GM18907 (cell line): ENCODE results near the gene MRPL48.
"Not testable (repeated sequence)": the region's sequence is repeated elsewhere in the genome, so short reads cannot be mapped to it uniquely, and the experiment has no call there.

ENCODE experiments used
- ATAC-seq: cut with Tn5 transposase; IDR thresholded peaks from one replicate; pipeline ENCODE4 v1.9.1; 2021; ENCODE audit warnings: mild to moderate bottlenecking, moderate library complexity; ENCODE audit not compliant: unreplicated experiment

MRPL48 gene

GRCh38 chr11:73770811-73771210 is 16.9 kb upstream of the MRPL48 start:
- not testable (repeated sequence) for ATAC-seq

- ATAC-seq, result peak; percentile 98
Observed at GRCh38 chr11:73779084-73779902, 8.4 kb upstream of the MRPL48 start.

- ATAC-seq, result no peak
Observed at GRCh38 chr11:73781303-73781702, 6.4 kb upstream of the MRPL48 start.

DNA sequence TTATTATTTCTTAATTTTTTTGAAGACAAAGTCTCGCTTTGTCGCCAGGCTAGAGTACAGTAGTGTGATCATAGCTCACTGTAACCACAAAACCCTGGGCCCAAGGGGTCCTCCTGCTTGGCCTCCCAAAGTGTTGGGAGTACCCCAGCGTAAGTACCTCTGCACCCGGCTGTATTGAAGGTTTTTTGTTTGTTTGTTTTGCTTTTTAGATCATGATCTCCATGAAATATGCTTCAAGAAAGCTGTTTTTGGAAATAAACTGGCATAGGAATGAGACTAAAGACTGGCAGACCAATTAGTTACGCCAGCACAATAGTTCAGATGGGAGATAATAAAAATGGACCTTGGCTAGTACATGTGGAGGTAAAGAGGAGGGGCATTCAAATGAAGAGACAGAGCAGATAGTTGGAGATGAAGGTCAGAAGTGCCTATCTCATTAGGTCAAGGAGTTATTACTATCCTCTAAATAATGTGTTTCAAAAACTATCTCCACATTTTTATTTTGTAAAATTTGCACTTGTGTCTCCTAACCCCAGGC is 4.1 kb upstream of the MRPL48 start:
- ATAC-seq, result no peak

DNA sequence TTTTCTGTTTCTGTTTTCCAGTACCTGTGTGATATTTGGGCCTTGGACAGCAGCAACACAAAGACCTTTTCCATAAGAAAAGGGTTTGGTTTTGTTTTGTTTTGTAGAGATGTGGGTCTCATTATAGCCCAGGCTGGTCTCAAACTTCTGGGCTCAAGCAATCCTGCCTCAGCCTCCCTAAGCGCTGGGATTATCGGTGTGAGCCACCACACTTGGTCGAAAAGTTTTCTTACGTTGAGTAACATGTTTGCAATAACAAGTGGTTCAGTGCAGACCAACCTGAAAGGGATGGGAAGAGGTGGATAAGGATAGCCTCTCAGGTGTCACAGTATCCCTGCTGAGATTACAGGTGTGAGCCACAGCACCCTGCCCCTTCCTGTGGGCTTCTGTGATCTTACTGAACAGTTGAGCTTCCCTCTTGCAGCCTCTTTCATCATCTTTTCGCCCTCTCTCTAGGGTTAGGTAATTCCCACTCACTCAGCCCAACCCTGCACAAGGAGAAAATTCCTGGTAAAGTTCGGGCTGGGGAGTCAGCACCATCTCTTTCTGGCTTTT is 3.5 kb upstream of the MRPL48 start:
- no peak for ATAC-seq

GRCh38 chr11:73784734-73785133 is 2.9 kb upstream of the MRPL48 start:
- no peak for ATAC-seq

- not testable (repeated sequence) for ATAC-seq
Observed at GRCh38 chr11:73785467-73785866, 2.2 kb upstream of the MRPL48 start.

DNA sequence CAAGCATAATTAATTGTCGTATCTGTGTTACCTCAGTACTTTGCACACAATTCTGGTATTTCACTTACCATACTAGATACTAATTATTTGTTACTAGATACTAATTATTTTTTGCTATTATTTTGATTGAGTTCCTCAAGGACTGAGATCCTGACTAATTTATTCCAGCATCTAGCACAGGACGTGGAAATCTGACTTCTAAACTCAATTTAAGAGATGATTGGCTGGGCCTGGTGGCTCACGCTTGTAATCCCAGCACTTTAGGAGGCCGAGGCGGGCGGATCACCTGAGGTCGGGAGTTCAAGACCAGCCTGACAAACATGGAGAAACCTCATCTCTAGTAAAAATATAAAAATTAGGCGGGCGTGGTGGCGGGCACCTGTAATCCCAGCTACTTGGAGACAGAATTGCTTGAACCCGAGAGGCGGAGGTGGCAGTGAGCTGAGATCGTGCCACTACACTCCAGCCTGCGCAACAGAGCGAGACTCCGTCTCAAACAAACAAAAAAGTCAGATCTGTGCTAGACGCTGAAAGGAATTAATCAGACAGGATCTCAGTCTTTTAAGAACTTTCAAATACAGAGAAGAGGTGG is 527 bp upstream of the MRPL48 start:
- no peak for ATAC-seq

DNA sequence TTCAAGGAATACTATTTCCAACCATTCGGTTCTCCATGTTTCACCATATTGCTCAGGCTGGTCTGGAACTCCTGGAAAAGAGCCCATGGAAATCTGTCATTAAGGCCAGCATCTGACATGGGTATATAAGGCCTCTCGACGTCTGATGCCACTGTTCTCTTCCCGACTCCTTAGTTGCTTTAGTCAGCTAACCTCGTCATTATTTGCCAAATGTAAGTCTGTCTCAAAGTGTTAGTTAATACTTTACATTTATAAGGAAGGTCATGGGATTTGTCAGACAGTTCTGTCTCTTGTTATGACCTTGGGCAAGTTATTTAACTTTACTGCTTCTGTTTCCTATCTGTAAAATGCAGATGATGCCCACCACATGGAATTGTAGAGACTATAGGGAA is 1.6 kb downstream of the MRPL48 start:
- no peak for ATAC-seq

GRCh38 chr11:73792584-73792983 is 4.9 kb downstream of the MRPL48 start:
- ATAC-seq, result no peak

DNA sequence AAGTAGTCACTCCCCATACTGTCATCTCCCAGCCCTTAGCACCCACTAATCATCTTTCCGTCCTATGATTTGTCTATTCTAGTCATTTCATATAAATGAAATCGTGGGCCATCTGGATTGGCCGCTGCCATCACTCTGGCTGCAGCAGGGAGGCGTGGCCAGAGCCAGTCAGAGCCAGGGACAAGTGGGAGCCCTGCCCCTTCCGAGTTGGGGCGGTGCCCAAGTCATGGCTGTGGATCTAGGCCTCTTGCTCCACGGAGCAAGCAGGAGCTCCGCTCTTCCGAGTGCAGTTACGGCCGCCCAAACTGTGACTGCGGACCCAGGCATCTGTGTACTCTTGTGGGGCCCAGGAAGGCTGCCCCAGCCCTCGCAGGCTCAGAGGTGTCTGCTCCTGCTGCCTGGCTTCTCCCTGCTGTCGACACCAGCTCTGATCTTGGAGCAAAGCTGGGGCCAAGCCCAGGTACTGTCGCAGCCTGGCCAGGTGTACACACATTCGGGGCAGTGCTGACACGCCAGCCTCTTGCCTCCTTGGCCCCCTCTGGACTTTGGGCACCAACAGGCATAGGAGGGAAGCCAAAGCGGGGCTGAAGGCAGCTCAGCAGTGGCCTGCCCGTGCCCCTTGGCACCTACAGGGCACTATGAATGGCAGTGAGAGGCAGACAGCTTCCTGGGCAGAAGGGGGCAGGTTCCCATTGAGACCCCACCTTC is 8.4 kb downstream of the MRPL48 start:
- no peak for ATAC-seq

GRCh38 chr11:73797457-73797856 is 9.8 kb downstream of the MRPL48 start:
- no peak for ATAC-seq

DNA sequence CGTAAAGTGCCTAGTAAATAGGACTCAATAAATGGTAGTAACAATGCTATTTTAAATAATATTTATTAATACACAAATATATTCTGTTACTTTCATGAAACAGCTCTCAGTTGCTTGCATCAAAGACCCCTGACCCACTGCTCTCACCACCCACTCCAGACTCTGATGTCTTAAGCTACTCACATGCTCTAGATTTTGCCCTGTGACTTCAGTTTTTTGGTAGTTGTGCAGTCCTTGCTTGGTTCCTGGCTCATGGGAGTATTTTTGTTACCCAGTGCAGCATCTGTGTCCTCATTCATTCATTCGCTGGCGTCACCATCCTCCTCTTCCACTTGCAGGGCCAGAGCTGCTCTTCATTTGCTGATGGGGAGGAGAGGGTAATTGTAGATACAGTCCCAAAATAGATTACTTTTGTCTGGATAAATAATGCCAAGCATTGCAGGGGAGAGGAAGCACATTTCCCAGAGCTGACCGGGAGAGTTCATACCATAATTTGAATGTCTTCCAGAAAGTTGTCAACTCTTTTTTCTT is 12.7 kb downstream of the MRPL48 start:
- no peak for ATAC-seq

GRCh38 chr11:73801136-73801535 is 13.5 kb downstream of the MRPL48 start:
- ATAC-seq, result no peak

GRCh38 chr11:73804712-73805111 is 17.0 kb downstream of the MRPL48 start:
- ATAC-seq, result no peak

DNA sequence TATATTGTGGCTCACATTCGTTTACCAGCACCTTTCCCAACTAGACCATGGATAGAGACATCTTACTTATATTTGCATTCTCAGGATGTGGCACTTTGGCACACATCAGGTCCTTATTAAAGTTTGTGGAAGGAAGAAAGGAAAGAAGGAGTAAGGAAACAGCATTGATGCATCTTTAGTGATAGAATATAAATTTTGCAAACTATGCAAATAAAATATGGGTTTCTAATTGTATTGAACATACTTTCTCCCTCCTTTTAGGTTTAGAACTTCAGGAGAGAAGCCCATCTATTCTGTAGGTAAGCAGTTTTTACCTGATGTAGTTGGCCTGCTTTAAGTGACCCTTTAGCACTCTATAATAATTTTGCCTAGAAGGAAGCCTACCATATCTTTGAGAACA is 20.4 kb downstream of the MRPL48 start:
- ATAC-seq, result no peak

- ATAC-seq, result no peak
Observed at GRCh38 chr11:73810637-73811036, 23.0 kb downstream of the MRPL48 start.

DNA sequence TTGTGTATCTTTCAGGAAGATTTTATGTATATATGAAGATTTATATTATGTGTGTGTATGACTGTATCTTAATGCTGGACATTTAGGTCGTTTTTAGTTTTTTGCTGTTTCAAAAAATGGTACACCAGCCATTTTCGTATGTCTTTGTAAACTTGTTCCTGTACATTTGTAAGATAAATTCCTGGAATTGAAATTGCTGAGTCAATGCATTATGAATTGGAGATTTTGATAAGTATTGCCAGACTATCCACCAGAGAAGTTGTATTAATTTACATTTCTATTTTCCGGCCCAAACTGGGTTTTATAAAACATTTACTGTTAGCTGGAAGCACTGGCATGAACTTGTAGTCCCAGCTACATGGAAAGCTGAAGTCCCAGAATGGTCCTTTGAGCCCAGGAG is 24.6 kb downstream of the MRPL48 start:
- ATAC-seq, result no peak

- ATAC-seq, result no peak
Observed at GRCh38 chr11:73814812-73815211, 27.1 kb downstream of the MRPL48 start.

DNA sequence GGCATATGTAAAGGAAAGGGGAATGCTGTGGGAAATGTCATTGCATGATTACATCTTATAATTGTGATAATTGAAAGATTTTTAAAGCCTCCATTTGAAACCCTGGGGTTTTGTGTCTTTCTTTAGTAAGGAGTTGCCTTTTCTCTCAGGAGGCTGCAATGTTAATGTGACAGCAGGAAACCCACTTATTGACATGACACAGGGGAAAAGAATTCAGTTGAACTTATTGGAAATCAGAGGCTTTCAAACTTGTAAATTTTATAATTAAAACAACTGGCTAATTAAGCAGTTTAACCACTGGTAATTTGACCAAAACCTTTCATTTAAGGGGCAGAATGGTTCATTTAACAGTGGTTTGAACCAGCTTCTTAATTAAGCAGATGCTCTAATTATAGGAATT is 31.2 kb downstream of the MRPL48 start:
- no peak for ATAC-seq

DNA sequence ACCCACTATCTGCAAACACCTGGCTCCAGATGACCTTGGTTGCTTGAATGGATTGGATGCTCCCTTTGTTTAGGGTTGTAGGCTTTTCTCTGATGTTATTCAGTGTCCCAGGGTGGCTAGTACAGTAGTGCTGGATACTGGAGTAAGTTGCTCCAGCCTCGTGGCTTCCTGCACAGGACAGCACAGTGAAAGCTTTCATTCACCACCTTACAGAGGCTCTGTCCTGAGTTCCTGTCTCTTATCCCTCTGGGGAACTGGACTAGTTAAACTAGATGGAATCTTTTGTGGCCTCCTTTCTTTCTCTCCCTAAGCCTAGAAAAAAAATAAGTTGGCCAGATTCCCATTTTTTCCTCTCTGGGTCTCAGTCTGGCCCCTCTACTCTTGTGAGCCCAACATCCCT is 42.6 kb downstream of the MRPL48 start:
- ATAC-seq, result no peak
